Central memory CD8-positive, alpha-beta T cell (primary cell): ENCODE measurements around the gene MYL4.
"Not testable (repeated sequence)": the region's sequence is repeated elsewhere in the genome, so short reads cannot be mapped to it uniquely, and the experiment has no call there.

Source experiments
- ATAC-seq: fragments of 150-1000 bp; cut with Tn5 transposase; replicated peaks from 2 replicates; pipeline ENCODE4 v1.10.0; 2022; ENCODE audit warnings: mild to moderate bottlenecking, moderate FRiP score, moderate number of reproducible peaks; ENCODE audit not compliant: poor library complexity, severe bottlenecking; ENCODE audit errors: extremely low read depth
- DNase-seq, 2 donors: peaks; one replicate each; pipeline ENCODE4 v3.0.0; 2021; ENCODE audit warnings: low spot score in 2 of 2
- H3K27ac Mint-ChIP-seq: one replicate; pipeline ENCODE4 v1.8.0; 2022; ENCODE audit warnings: low read depth, mild to moderate bottlenecking, moderate library complexity, mixed read lengths
- H3K27me3 Mint-ChIP-seq: one replicate; pipeline ENCODE4 v1.8.0; 2022; ENCODE audit warnings: mixed read lengths
- H3K36me3 Mint-ChIP-seq: one replicate; pipeline ENCODE4 v1.8.0; 2022; ENCODE audit warnings: mild to moderate bottlenecking, moderate library complexity, mixed read lengths; ENCODE audit not compliant: insufficient read depth
- H3K4me1 Mint-ChIP-seq: one replicate; pipeline ENCODE4 v1.8.0; 2022; ENCODE audit warnings: mixed read lengths
- H3K4me3 Mint-ChIP-seq: one replicate; pipeline ENCODE4 v1.8.0; 2022; ENCODE audit warnings: mild to moderate bottlenecking, moderate library complexity, mixed read lengths
- H3K9me3 Mint-ChIP-seq: one replicate; pipeline ENCODE4 v1.8.0; 2022; ENCODE audit warnings: mixed read lengths

MYL4 gene

GRCh38 chr17:47208744-47209488, at the start of gene MYL4:
Gene MYL4 (plus strand): TSS chr17:47209348. CDS start chr17:47209423, 75 bp downstream.
- Mint-ChIP-seq H3K27me3 (no peaks in the 10 kb centered on the region), H3K4me3 (no peak within 1 kb of the TSS), H3K9me3 (no peaks in the 10 kb centered on the region), H3K36me3 (peaks cover 3% of the 10 kb centered on the region), H3K27ac (no peak within 1 kb of the TSS), H3K4me1 (peaks cover 45% of the 10 kb centered on the region)
- ATAC-seq (no peak), DNase-seq (no peak)

GRCh38 chr17:47162013-47162622, 47.0 kb upstream of the MYL4 start:
- DNase-seq = no peak
- peaks cover 14% of the 10 kb centered on the region for H3K4me1 Mint-ChIP-seq
- peaks cover 38% of the 10 kb centered on the region for H3K36me3 Mint-ChIP-seq
- peak overlapping the region; percentile 1 for H3K4me3 Mint-ChIP-seq
- ATAC-seq = no peak
- H3K27ac Mint-ChIP-seq = peak overlapping the region; percentile 8
- no peaks in the 10 kb centered on the region for H3K27me3 Mint-ChIP-seq
- H3K9me3 Mint-ChIP-seq = no peaks in the 10 kb centered on the region

GRCh38 chr17:47164263-47164662, 44.9 kb upstream of the MYL4 start:
- ATAC-seq (no peak), DNase-seq (no peak)
- Mint-ChIP-seq H3K4me3 (no peak overlapping the region), H3K9me3 (no peaks in the 10 kb centered on the region), H3K36me3 (peaks cover 39% of the 10 kb centered on the region), H3K4me1 (peaks cover 14% of the 10 kb centered on the region), H3K27me3 (no peaks in the 10 kb centered on the region), H3K27ac (no peak overlapping the region)

DNA sequence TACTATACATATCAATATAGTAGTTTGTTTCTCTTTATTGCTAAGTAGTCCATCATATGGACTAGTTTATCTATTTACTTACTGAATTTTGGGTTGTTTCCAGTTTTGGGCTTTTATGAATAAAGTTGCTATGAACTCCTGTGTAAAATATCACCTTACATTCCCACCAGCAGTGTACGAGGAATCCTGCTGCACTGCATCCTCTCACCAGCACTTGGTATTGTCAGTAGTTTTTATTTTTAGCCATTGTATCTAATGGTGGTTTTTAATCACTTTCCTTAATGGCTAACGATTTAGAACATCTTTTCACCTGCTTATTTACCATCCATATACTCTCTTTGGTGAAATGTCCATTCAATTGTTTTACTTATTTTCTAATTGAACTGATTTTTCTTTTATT, 44.0 kb upstream of the MYL4 start:
- DNase-seq = no peak
- ATAC-seq = no peak
- no peak overlapping the region for H3K27ac Mint-ChIP-seq
- no peak overlapping the region for H3K4me3 Mint-ChIP-seq
- peaks cover 14% of the 10 kb centered on the region for H3K4me1 Mint-ChIP-seq
- peaks cover 37% of the 10 kb centered on the region for H3K36me3 Mint-ChIP-seq
- no peaks in the 10 kb centered on the region for H3K27me3 Mint-ChIP-seq
- no peaks in the 10 kb centered on the region for H3K9me3 Mint-ChIP-seq

DNA sequence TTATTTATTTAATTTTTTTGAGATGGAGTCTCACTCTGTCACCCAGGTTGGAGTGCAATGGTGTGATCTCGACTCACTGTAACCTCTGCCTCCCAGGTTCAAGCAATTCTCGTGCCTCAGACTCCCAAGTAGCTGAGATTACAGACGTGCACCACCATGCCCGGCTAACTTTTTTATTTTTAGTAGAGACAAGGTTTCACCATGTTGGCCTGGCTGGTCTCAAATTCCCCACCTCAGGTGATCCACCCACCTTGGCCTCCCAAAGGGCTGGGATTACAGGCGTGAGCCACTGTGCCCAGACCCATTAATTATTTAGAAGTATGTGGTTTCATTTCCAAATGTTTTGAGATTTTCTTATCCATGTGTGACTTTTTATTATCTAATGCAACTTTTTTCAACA, 42.3 kb upstream of the MYL4 start:
- peaks cover 33% of the 10 kb centered on the region for H3K36me3 Mint-ChIP-seq
- not testable (repeated sequence) for H3K27ac Mint-ChIP-seq, H3K27me3 Mint-ChIP-seq, ATAC-seq, H3K4me3 Mint-ChIP-seq, DNase-seq, H3K9me3 Mint-ChIP-seq
- peaks cover 18% of the 10 kb centered on the region for H3K4me1 Mint-ChIP-seq

DNA sequence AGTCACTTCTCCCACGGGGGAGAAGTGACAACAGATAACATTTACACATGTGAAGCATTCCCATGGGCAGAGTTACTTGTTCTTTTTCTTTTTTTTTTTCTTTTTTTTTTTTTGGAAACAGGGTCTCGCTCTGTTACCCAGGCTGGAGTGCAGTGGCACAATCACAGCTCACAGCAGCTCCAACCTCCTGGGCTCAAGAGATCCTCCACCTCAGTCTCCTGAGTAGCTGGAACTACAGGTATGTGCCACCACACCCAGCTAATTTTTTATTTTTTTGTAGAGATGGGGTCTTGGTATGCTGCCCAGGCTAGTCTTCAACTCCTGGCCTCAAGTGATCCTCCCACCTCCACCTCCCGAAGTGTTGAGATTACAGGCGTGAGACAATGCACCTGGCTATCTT, 40.3 kb upstream of the MYL4 start:
- not testable (repeated sequence) for H3K27ac Mint-ChIP-seq, DNase-seq, H3K9me3 Mint-ChIP-seq, ATAC-seq, H3K27me3 Mint-ChIP-seq, H3K4me3 Mint-ChIP-seq
- peaks cover 24% of the 10 kb centered on the region for H3K4me1 Mint-ChIP-seq
- H3K36me3 Mint-ChIP-seq = peaks cover 30% of the 10 kb centered on the region

GRCh38 chr17:47170710-47171109, 38.4 kb upstream of the MYL4 start:
- Mint-ChIP-seq H3K27ac (peak overlapping the region; percentile 42), H3K27me3 (no peaks in the 10 kb centered on the region), H3K9me3 (no peaks in the 10 kb centered on the region), H3K4me3 (no peak overlapping the region), H3K36me3 (peaks cover 19% of the 10 kb centered on the region), H3K4me1 (peaks cover 33% of the 10 kb centered on the region)
- ATAC-seq (no peak), DNase-seq (no peak)

DNA sequence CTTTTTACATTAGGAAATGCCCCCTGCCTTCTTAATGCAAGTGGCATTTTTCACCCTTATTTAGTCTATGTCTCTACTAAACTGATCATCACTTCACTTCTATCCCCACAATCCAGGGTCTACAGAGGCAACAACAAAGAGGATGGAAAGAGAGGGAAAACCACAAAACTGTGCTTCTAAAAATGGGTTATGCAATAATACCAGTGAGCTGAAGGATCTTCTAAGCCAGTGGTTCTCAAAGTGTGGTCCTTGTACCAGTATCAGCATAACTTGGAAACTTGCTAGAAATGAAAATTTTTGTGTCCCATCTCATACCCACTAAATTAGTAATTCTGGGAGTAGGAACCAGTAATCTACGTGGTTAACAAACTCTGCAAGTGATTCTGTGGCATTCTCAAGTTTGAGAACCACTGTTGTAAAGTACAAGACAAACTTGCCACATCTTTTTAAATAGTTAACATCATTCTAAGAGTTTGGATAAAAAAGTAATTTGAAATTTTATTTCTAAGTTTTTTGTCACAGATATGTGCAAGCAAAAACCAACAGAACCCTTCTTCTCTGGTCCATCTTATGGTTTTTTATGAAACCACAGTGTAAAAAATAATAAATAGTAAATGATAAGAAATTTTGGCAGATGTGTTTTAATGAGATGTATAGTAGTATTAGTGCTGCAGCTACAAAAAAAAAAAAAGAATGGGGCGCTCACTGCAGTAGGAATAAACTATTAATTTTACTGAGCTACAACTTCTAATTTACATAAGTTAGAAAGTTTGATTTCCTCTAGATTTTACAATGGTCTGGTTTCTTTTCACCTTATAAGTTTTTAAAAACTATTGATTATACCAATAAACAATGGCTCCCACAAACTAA, 36.2 kb upstream of the MYL4 start:
- DNase-seq (no peak), ATAC-seq (no peak)
- no peaks in the 10 kb centered on the region for H3K27me3 Mint-ChIP-seq
- H3K4me3 Mint-ChIP-seq = no peak overlapping the region
- H3K36me3 Mint-ChIP-seq = peaks cover 21% of the 10 kb centered on the region
- H3K27ac Mint-ChIP-seq = no peak overlapping the region
- peaks cover 44% of the 10 kb centered on the region for H3K4me1 Mint-ChIP-seq
- no peaks in the 10 kb centered on the region for H3K9me3 Mint-ChIP-seq

DNA sequence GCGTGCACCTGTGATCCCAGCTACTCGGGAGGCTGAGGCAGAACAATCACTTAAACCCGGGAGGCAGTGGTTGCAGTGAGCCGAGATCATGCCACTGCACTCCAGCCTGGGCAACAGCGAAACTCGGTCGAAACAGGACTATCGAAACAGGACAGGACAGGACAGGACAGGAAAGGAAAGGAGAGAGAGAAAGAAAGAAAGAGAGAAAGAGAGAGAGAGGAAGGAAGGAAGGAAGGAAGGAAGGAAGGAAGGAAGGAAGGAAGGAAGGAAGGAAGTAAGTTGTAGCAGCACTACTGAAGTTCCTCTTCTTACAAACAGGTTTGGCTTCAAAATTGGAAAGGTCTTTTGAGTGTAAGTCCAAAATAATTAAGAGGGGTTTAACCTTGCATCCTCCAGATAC, 34.3 kb upstream of the MYL4 start:
- not testable (repeated sequence) for DNase-seq, H3K9me3 Mint-ChIP-seq, H3K4me3 Mint-ChIP-seq, ATAC-seq, H3K27me3 Mint-ChIP-seq, H3K27ac Mint-ChIP-seq
- peaks cover 27% of the 10 kb centered on the region for H3K36me3 Mint-ChIP-seq
- H3K4me1 Mint-ChIP-seq = peaks cover 47% of the 10 kb centered on the region

DNA sequence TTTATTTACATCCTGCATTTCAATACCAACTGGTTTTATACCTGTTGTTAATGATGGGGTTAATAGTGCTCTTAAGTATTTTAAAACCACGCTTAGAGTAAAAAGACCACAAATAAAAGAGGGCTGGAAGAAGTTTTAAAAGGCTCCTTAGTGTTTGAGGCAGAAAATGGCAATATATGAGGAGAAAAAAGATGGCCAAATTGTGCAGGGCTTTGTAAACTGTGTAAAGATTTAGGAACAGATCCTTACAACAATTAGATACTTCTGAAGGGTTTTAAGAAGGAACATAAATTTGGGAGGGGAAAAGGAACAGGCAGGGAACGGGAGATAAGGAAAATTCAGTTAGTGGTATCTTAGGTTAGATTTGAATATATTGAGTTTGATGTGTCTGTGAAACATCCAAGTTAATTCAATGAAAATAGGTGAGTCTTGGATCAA, 32.7 kb upstream of the MYL4 start:
- ATAC-seq = no peak
- peak overlapping the region; percentile 57 for H3K27ac Mint-ChIP-seq
- DNase-seq = no peak
- H3K27me3 Mint-ChIP-seq = no peaks in the 10 kb centered on the region
- no peak overlapping the region for H3K4me3 Mint-ChIP-seq
- no peaks in the 10 kb centered on the region for H3K9me3 Mint-ChIP-seq
- peaks cover 50% of the 10 kb centered on the region for H3K4me1 Mint-ChIP-seq
- peaks cover 32% of the 10 kb centered on the region for H3K36me3 Mint-ChIP-seq

- Mint-ChIP-seq H3K4me1 (peaks cover 56% of the 10 kb centered on the region), H3K9me3 (no peaks in the 10 kb centered on the region), H3K27ac (no peak overlapping the region)
Observed at GRCh38 chr17:47177261-47177660, 31.9 kb upstream of the MYL4 start.

DNA sequence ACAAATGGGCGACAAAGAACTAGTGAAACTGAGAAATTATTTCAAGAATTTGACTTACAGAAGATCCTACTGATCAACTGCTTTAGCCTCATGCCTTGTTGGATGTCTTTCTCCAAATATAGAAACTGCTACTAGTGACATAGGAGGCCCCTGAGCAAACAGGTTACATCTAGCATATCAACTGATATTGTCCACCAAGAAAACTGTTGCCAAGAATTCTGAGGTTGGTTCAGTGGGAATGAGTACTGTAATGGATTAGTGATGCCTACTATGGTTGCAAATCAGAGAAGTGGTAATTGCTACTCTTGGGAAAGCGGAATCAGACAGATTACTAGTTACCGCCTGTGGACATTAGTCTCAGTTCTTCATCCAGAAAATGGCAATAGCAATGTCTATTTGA, 30.0 kb upstream of the MYL4 start:
- no peak for ATAC-seq
- Mint-ChIP-seq H3K27me3 (no peaks in the 10 kb centered on the region), H3K9me3 (no peaks in the 10 kb centered on the region), H3K27ac (no peak overlapping the region), H3K36me3 (peaks cover 35% of the 10 kb centered on the region), H3K4me1 (peaks cover 59% of the 10 kb centered on the region), H3K4me3 (no peak overlapping the region)
- DNase-seq = no peak

More at GRCh38 chr17:47177261-47177660, 31.9 kb upstream of the MYL4 start:
- DNase-seq (no peak), ATAC-seq (no peak)
- no peak overlapping the region for H3K4me3 Mint-ChIP-seq
- H3K27me3 Mint-ChIP-seq = no peaks in the 10 kb centered on the region
- H3K36me3 Mint-ChIP-seq = peaks cover 35% of the 10 kb centered on the region
